A673 (cell line): ENCODE data around the gene CDK5RAP1. TPM values are rescaled to one million over a fixed set of nuclear protein-coding genes. Genes with fewer than 3 reads are reported as not detected.

Source experiments
- BruUV-seq: library from RNA; stranded (reverse); fragments of 400-500 nt; replicated peaks from 2 replicates; lab custom pipeline; 2021; lab: Mats Ljungman, UMichigan
- CTCF ChIA-PET: fragments of 300-600 bp; sonication (Branson Sonifier 250); formaldehyde crosslinking; loops from one replicate; lab custom pipeline; 2022; ENCODE audit warnings: antibody characterized with exemption; lab: Charles Lee
- POLR2A ChIA-PET: fragments of 300-600 bp; sonication (Branson Sonifier 250); formaldehyde crosslinking; loops from one replicate; lab custom pipeline; 2022; ENCODE audit warnings: antibody characterized with exemption; ENCODE audit not compliant: low non-redundant PET; lab: Charles Lee
- DNase-seq: peaks from one replicate; pipeline ENCODE4 v3.0.0-alpha.2; 2015; ENCODE audit warnings: low spot score
- H3K27ac ChIP-seq: fragments of 200-600 bp; sonication (generic); 2 replicates; pipeline ENCODE4 v1.5.1; 2016; ENCODE audit warnings: mixed run types, low read depth, mild to moderate bottlenecking, mixed read lengths, antibody characterized with exemption, low read length; ENCODE audit not compliant: poor library complexity, severe bottlenecking
- H3K27me3 ChIP-seq: fragments of 200-600 bp; sonication (generic); replicated peaks from 2 replicates; pipeline ENCODE4 v1.6.1; 2017; ENCODE audit warnings: mixed run types, low read depth, mild to moderate bottlenecking, mixed read lengths, antibody characterized with exemption, low read length; ENCODE audit not compliant: insufficient read depth, poor library complexity
- H3K36me3 ChIP-seq: fragments of 200-600 bp; sonication (generic); 2 replicates; pipeline ENCODE4 v1.6.1; 2016; ENCODE audit warnings: mixed run types, mild to moderate bottlenecking, mixed read lengths, antibody characterized with exemption, low read length; ENCODE audit not compliant: insufficient read depth, poor library complexity, severe bottlenecking
- H3K4me1 ChIP-seq: fragments of 200-600 bp; sonication (generic); 2 replicates; pipeline ENCODE4 v1.6.1; 2017; ENCODE audit warnings: mixed run types, mild to moderate bottlenecking, mixed read lengths, antibody characterized with exemption, low read length; ENCODE audit not compliant: insufficient read depth, poor library complexity, severe bottlenecking
- H3K4me3 ChIP-seq: fragments of 200-600 bp; sonication (generic); 2 replicates; pipeline ENCODE4 v1.5.1; 2016; ENCODE audit warnings: low read depth, mixed run types, mild to moderate bottlenecking, mixed read lengths, low read length; ENCODE audit not compliant: poor library complexity, severe bottlenecking
- H3K9me3 ChIP-seq: fragments of 200-600 bp; sonication (generic); 2 replicates; pipeline ENCODE4 v1.6.1; 2016; ENCODE audit warnings: mixed run types, low read depth, mild to moderate bottlenecking, mixed read lengths, antibody characterized with exemption, low read length; ENCODE audit not compliant: poor library complexity, severe bottlenecking
- CTCF ChIP-seq: fragments of 300-800, 200-600 bp; sonication (generic); conservative IDR thresholded peaks from 2 replicates; pipeline ENCODE4 v1.5.1; 2017; ENCODE audit warnings: low read depth, mild to moderate bottlenecking, antibody characterized with exemption, low read length, moderate library complexity, mixed read lengths
- EZH2 ChIP-seq: fragments of 200-600 bp; sonication (generic); IDR thresholded peaks from 2 replicates; pipeline ENCODE4 v1.6.1; 2017; ENCODE audit warnings: borderline replicate concordance, low read depth, mild to moderate bottlenecking, mixed read lengths, antibody characterized with exemption, low read length; ENCODE audit not compliant: poor library complexity, severe bottlenecking
- intact Hi-C: fragments of 100-400 bp; cut with micrococcal nuclease; formaldehyde crosslinking; loops from one replicate; pipeline ENCODE4 v1.10.0; 2022; ENCODE audit not compliant: unreplicated experiment
- total RNA-seq: library from RNA; stranded (reverse); gene quantifications from 2 replicates; pipeline ENCODE4 v1.2.3, GENCODE V29; 2021

Gene CDK5RAP1
- total RNA-seq, 1 experiment from 2014 or later, result 52.7 TPM

GRCh38 chr20:33353013-33353402, 48.3 kb downstream of the CDK5RAP1 start:
- no peak overlapping the region for H3K4me3 ChIP-seq
- no peak for DNase-seq
- no TSS peak for BruUV-seq
- H3K36me3 ChIP-seq, result no peaks in the 10 kb centered on the region
- ChIA-PET CTCF (no interaction called here), POLR2A (interaction anchor here (0.7 kb wide), 1 partner anchor 388 kb away, joined by 3 read pairs; no protein-coding TSS in a partner anchor)
- H3K4me1 ChIP-seq, result no peaks in the 10 kb centered on the region
- TF ChIP-seq CTCF, result no peak
- no peak for TF ChIP-seq EZH2
- H3K27me3 ChIP-seq, result no peaks in the 10 kb centered on the region
- H3K27ac ChIP-seq, result no peak overlapping the region
- intact Hi-C loops, result no loop called here
- no peaks in the 10 kb centered on the region for H3K9me3 ChIP-seq

GRCh38 chr20:33352258-33353012, 48.9 kb downstream of the CDK5RAP1 start:
- CTCF ChIA-PET, result no interaction called here

GRCh38 chr20:33351696-33352095, 49.6 kb downstream of the CDK5RAP1 start:
- no peak for DNase-seq
- ChIA-PET CTCF (no interaction called here), POLR2A (no interaction called here)
- no peak for TF ChIP-seq CTCF
- TF ChIP-seq EZH2, result no peak
- no peaks in the 10 kb centered on the region for H3K36me3 ChIP-seq
- no peaks in the 10 kb centered on the region for H3K27me3 ChIP-seq
- no TSS peak for BruUV-seq
- H3K9me3 ChIP-seq, result no peaks in the 10 kb centered on the region
- no peak overlapping the region for H3K27ac ChIP-seq
- intact Hi-C loops, result no loop called here
- no peaks in the 10 kb centered on the region for H3K4me1 ChIP-seq
- no peak overlapping the region for H3K4me3 ChIP-seq

More at GRCh38 chr20:33352258-33353012, 48.9 kb downstream of the CDK5RAP1 start:
- DNase-seq, result no peak
- Histone ChIP-seq H3K9me3 (no peaks in the 10 kb centered on the region), H3K4me3 (no peak overlapping the region), H3K36me3 (no peaks in the 10 kb centered on the region), H3K4me1 (no peaks in the 10 kb centered on the region), H3K27me3 (no peaks in the 10 kb centered on the region), H3K27ac (no peak overlapping the region)
- TF ChIP-seq EZH2, result no peak
- no peak for TF ChIP-seq CTCF
- BruUV-seq, result no TSS peak
- POLR2A ChIA-PET, result interaction anchor here (0.7 kb wide), 1 partner anchor 387 kb away, joined by 3 read pairs; no protein-coding TSS in a partner anchor
- intact Hi-C loops, result no loop called here
